Ascending aorta (tissue), 2 donors: ENCODE data around the gene IQCM. TPM values are rescaled to one million over a fixed set of nuclear protein-coding genes. Genes with fewer than 3 reads are reported as not detected.

Experiments used
- DNase-seq, 2 donors: peaks; one replicate each; pipeline ENCODE4 v3.0.0-alpha.2; 2019; ENCODE audit warnings: low spot score in 2 of 2
- H3K27ac ChIP-seq, 2 donors: fragments of 200-600 bp; sonication (generic); one replicate each; pipeline ENCODE4 v1.5.1; 2016 to 2017; ENCODE audit warnings: mild to moderate bottlenecking in 1 of 2
- H3K27me3 ChIP-seq: fragments of 200-600 bp; sonication (generic); one replicate; pipeline ENCODE4 v1.5.1; 2017
- H3K36me3 ChIP-seq, 2 donors: fragments of 200-600 bp; sonication (generic); one replicate each; pipeline ENCODE4 v1.5.1; 2016
- H3K4me1 ChIP-seq, 2 donors: fragments of 200-600 bp; sonication (generic); one replicate each; pipeline ENCODE4 v1.5.1; 2016 to 2017; ENCODE audit warnings: mild to moderate bottlenecking in 1 of 2
- H3K4me3 ChIP-seq, 2 donors: fragments of 200-600 bp; sonication (generic); one replicate each; pipeline ENCODE4 v1.5.1; 2016 to 2017; ENCODE audit warnings: mild to moderate bottlenecking in 1 of 2
- H3K9me3 ChIP-seq, 2 donors: fragments of 200-600 bp; sonication (generic); one replicate each; pipeline ENCODE4 v1.5.1; 2016
- CTCF ChIP-seq, 3 experiments: fragments of 200-600 bp in 2 of 3; fragments of 450-650 bp in 1 of 3; sonication (generic) in 2 of 3; IDR thresholded peaks; one replicate each; pipeline ENCODE4 v1.5.1; 2016 to 2019; ENCODE audit warnings: antibody characterized with exemption in 3 of 3, mild to moderate bottlenecking in 1 of 3, moderate library complexity in 1 of 3
- intact Hi-C: fragments of 100-400 bp; cut with DNase I; formaldehyde crosslinking; loops from one replicate; pipeline ENCODE4 v1.15.1; 2023
- total RNA-seq: library from RNA; depleted of rRNA; stranded (reverse); fragments of >200 nt; gene quantifications from one replicate; pipeline ENCODE4 v1.1.0, GENCODE V29; 2016

The IQCM gene
- total RNA-seq, 1 donor from 2014 or later = not detected

DNA sequence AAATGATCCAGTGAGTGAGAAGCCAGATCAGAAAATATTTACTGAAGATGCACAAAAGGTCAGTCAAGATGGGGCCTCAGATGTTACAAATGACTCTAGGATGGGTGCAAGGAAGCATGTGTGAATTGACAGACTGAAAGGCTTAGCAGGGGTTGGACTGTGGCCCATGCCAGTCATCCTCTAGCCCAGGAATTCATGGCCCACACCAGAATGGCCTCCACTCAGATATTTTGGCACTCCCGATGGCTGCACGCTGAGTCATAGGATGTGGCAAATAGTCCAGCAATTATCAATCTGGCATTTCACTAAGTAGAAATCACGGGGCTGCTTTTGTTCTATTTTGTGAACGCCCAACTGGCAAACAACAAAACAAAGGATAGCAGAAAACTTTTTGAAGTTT, 406.5 kb downstream of the IQCM start:
- DNase-seq = no peak
- Histone ChIP-seq H3K9me3 (no peaks in the 10 kb centered on the region), H3K27me3 (no peaks in the 10 kb centered on the region), H3K4me1 (no peaks in the 10 kb centered on the region), H3K27ac (no peak overlapping the region), H3K4me3 (peak overlapping the region; percentile 0 to 9), H3K36me3 (no peaks in the 10 kb centered on the region)
- intact Hi-C loops = no loop called here
- TF ChIP-seq CTCF (IDR thresholded peaks at IDR 0.05) = no peak

GRCh38 chr4:149404143-149404542, 411.5 kb downstream of the IQCM start:
- H3K36me3 ChIP-seq = no peaks in the 10 kb centered on the region
- no peaks in the 10 kb centered on the region for H3K27me3 ChIP-seq
- intact Hi-C loops = no loop called here
- no peak for TF ChIP-seq CTCF (IDR thresholded peaks at IDR 0.05)
- no peak overlapping the region for H3K4me3 ChIP-seq
- DNase-seq = no peak
- no peaks in the 10 kb centered on the region for H3K9me3 ChIP-seq
- H3K4me1 ChIP-seq = no peaks in the 10 kb centered on the region
- no peak overlapping the region for H3K27ac ChIP-seq

GRCh38 chr4:149403081-149403480, 412.6 kb downstream of the IQCM start:
- Histone ChIP-seq H3K27me3 (no peaks in the 10 kb centered on the region), H3K9me3 (no peaks in the 10 kb centered on the region), H3K36me3 (no peaks in the 10 kb centered on the region), H3K4me3 (no peak overlapping the region), H3K27ac (no peak overlapping the region), H3K4me1 (no peaks in the 10 kb centered on the region)
- no peak for DNase-seq
- intact Hi-C loops = no loop called here
- TF ChIP-seq CTCF (IDR thresholded peaks at IDR 0.05) = no peak

GRCh38 chr4:149398993-149399392, 416.6 kb downstream of the IQCM start:
- Histone ChIP-seq H3K27ac (no peak overlapping the region), H3K4me1 (no peaks in the 10 kb centered on the region), H3K36me3 (no peaks in the 10 kb centered on the region), H3K9me3 (no peaks in the 10 kb centered on the region), H3K4me3 (no peak overlapping the region), H3K27me3 (no peaks in the 10 kb centered on the region)
- TF ChIP-seq CTCF (IDR thresholded peaks at IDR 0.05) = no peak
- no peak for DNase-seq
- intact Hi-C loops = no loop called here

GRCh38 chr4:149370785-149371420, 444.7 kb downstream of the IQCM start:
- no peak for DNase-seq
- no peak overlapping the region for H3K4me3 ChIP-seq
- no peaks in the 10 kb centered on the region for H3K27me3 ChIP-seq
- H3K4me1 ChIP-seq = peaks cover 0 to 4% of the 10 kb centered on the region in 2 donors
- no peaks in the 10 kb centered on the region for H3K36me3 ChIP-seq
- TF ChIP-seq CTCF (IDR thresholded peaks at IDR 0.05) = peak in 2 of 3 experiments; percentile 12 to 15
- H3K9me3 ChIP-seq = no peaks in the 10 kb centered on the region
- no peak overlapping the region for H3K27ac ChIP-seq
- intact Hi-C loops = loop anchor here (5.0 kb wide), 1 partner anchor 526 kb away; no protein-coding TSS in a partner anchor
